Astrocyte of the cerebellum (primary cell): ENCODE results near the gene ARHGAP42.
"Not testable (repeated sequence)": the region's sequence is repeated elsewhere in the genome, so short reads cannot be mapped to it uniquely, and the experiment has no call there.

ENCODE experiments used
- DNase-seq: peaks from one replicate; pipeline ENCODE4 v3.0.0-alpha.2; 2011; ENCODE audit warnings: low read depth
- H3K4me3 ChIP-seq: 2 replicates; pipeline ENCODE4 v1.5.1; 2011; ENCODE audit warnings: mild to moderate bottlenecking, low read depth, low read length, moderate library complexity
- in situ Hi-C: cut with HindIII; loops from 2 replicates; pipeline ENCODE4 v1.10.0; 2017; ENCODE audit warnings: low sequenced_read_pairs
- TF ChIP-seq, protein P1 (sequence below): IDR thresholded peaks from 2 replicates; pipeline ENCODE4 v1.5.1; 2012; ENCODE audit warnings: low read length, low read depth, moderate library complexity, mild to moderate bottlenecking; ENCODE audit errors: missing control alignments

Gene ARHGAP42

DNA sequence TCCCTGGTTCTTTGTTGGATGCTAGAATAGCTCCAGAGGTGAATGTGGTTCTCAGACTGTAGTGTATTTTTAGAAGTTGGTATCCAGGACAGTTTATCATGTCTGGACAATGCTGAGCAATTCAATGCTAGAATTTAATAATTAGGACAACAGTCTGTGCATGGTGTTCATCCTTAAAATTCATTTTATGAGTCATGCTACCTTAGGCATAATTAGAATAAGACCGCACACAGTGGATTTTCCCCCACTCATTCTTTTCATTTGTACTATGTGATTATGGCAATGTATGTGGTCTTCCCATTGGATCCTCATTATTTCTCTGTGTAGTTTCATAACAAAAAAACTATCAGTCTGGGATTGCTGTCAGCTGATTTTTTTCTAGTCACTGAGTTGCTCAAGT, 196.7 kb downstream of the ARHGAP42 start:
- in situ Hi-C loops = no loop called here

DNA sequence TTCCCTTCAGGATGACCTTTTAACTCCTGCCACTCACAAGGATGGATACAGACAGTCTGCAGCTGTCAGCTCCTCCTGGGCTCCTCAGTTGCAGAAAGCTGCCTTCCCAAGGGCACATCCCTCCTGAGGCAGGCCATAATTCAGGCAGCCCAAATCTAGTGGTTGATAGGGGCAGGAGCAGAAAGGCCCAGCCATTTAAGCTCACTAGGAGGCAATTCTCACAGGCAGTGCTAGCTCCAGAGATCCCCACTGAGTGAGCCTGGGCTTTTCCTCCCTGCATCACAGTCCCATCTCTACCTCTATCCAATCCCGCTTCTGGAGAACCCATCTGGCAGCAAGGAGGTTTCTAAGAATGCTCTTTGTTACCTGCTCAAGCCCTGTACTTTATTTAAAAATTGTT, 200.6 kb downstream of the ARHGAP42 start:
- no peak overlapping the region for H3K4me3 ChIP-seq
- no peak for DNase-seq
- TF ChIP-seq, protein P1, sequence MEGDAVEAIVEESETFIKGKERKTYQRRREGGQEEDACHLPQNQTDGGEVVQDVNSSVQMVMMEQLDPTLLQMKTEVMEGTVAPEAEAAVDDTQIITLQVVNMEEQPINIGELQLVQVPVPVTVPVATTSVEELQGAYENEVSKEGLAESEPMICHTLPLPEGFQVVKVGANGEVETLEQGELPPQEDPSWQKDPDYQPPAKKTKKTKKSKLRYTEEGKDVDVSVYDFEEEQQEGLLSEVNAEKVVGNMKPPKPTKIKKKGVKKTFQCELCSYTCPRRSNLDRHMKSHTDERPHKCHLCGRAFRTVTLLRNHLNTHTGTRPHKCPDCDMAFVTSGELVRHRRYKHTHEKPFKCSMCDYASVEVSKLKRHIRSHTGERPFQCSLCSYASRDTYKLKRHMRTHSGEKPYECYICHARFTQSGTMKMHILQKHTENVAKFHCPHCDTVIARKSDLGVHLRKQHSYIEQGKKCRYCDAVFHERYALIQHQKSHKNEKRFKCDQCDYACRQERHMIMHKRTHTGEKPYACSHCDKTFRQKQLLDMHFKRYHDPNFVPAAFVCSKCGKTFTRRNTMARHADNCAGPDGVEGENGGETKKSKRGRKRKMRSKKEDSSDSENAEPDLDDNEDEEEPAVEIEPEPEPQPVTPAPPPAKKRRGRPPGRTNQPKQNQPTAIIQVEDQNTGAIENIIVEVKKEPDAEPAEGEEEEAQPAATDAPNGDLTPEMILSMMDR = no peak
- in situ Hi-C loops = no loop called here

More for the DNA sequence above, 196.7 kb downstream of the ARHGAP42 start:
- DNase-seq = no peak
- TF ChIP-seq, protein P1 = no peak
- H3K4me3 ChIP-seq = no peak overlapping the region

DNA sequence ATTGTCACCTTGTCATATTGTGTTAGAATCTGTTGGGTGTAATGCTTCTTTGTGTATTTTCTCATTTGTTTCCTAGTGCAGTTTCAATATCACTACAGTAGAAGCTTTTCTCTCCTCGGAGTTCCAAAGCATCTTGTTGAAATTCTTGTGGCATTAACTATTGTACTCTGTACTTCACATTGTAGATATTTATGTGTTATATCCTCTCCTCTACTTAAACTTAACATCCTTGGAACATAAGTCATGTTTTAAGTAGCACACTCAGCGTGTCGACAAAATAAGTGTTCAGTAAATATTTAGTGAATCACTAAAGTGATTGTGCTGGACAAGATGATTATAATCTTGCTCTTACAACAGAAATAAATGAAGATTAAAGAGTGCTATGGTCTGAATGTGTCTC, 201.7 kb downstream of the ARHGAP42 start:
- H3K4me3 ChIP-seq = no peak overlapping the region
- DNase-seq = no peak
- TF ChIP-seq, protein P1 = no peak
- in situ Hi-C loops = no loop called here

DNA sequence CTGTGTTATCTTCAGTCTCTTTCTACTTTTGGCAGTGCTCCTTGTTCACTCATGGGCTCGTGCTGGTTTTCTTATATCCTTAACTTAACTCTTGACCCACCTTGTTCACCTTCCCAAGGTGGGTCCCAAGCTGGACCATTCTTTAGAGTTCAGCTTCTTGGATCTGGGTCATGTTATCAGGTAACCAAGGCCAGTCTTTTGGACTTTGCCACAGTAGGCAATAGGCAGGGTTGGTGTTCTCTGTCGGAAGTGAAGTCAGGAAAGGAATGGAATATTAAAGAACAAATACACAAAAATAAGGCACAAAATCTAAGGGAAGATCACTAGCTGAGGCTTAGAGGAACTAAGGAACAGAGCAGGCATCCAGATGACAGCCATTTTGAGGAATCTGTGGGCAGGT, 202.7 kb downstream of the ARHGAP42 start:
- no peak for DNase-seq
- no peak overlapping the region for H3K4me3 ChIP-seq
- in situ Hi-C loops = no loop called here
- TF ChIP-seq, protein P1 = no peak

DNA sequence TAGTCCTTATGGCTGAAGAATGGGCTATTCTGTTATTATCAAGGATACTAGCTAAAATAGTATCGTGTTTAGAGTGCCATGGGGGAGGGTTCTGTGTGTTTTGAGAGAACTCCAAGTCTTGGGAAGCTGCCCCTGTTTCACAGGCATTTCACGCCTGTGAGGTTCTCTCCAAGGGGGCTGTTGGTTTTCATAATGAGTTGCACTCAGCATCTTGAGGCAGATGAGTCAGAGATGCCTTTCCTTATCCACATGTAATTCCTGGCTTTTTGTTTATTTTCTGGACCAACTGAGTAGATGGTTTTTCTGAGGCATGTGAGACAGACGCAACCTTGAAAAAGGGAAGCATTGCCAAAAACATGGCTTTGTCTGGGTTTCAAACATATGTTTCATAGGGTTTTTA, 203.7 kb downstream of the ARHGAP42 start:
- in situ Hi-C loops = no loop called here
- TF ChIP-seq, protein P1 = no peak
- peak; percentile 99 for DNase-seq
- H3K4me3 ChIP-seq = no peak overlapping the region

DNA sequence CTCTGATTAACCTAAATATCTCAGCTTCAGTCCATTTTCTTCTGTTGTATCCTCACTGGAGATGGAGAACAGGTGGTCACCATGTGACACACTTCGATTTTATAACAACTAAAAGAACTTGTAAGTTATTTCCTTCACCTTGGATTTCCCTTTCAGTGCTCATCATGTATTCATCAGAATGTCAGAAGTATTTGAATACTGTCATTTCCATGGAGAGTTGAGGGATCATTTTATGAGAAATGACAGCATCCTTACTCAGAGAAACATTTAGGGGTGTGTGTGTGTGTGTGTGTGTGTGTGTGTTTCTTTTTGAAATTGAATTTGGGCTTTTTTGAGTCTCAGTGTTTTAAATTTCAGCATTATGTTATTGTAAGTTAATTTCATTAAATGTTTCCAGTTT, 205.8 kb downstream of the ARHGAP42 start:
- no peak overlapping the region for H3K4me3 ChIP-seq
- in situ Hi-C loops = no loop called here
- no peak for DNase-seq
- TF ChIP-seq, protein P1 = no peak

DNA sequence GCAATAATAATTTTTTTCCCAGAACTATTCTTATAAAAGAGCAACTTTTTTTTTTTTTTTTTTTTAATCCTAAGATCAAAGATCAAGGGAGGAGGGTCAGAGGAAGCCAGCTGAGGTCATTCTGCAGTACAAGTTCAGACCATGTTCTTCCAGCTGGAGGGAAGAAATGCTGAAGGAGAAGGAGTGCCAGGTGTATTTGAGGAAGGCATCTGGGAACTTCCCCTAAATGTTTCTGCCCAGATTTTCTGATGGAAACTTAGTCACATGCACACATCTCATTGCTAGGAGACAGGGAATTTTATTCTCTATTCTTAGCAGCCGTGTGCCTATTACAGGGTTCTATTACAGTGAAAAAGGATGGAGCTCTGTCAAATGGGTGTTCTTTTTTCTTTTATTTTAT, 208.4 kb downstream of the ARHGAP42 start:
- no peak overlapping the region for H3K4me3 ChIP-seq
- no peak for DNase-seq
- in situ Hi-C loops = no loop called here
- TF ChIP-seq, protein P1 = no peak

DNA sequence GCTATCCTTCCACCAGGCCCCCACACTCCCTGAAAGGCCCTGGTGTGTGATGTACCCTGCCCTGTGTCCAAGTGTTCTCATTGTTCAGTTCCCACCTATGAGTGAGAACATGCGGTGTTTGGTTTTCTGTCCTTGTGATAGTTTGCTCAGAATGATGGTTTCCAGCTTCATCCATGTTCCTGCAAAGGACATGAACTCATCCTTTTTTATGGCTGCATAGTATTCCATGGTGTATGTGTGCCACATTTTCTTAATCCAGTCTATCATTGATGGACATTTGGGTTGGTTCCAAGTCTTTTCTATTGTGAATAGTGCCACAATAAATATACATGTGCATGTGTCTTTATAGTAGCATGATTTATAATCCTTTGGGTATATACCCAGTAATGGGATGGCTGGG, 208.9 kb downstream of the ARHGAP42 start:
- in situ Hi-C loops, H3K4me3 ChIP-seq, DNase-seq: not testable (repeated sequence)

DNA sequence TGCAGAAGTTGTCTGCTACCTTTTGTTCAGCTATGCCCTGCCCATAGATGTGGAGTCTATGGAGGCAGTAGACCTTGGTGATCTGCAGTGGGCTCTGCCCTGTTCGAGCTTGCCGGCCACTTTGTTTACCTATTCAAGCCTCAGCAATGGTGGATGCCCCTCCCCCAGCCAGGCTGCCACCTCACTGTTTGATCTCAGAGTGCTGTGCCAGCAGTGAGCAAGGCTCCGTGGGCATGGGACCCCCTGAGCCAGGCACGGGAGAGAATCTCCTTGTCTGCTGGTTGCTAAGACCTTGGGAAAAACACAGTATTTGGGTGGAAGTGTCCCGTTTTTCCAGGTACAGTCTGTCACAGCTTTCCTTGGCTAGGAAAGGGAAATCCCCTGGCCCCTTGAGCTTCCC, 214.4 kb downstream of the ARHGAP42 start:
- in situ Hi-C loops, DNase-seq, H3K4me3 ChIP-seq: not testable (repeated sequence)
